PC-3 (cell line): ENCODE results near the gene SLC4A2. TPM values are rescaled to one million over a fixed set of nuclear protein-coding genes. Genes with fewer than 3 reads are reported as not detected.

Experiments used
- ATAC-seq: fragments of 200-7000 bp; cut with Tn5 transposase; 2 replicates; pipeline ENCODE4 v1.9.1; 2020; ENCODE audit warnings: mild to moderate bottlenecking, moderate library complexity
- BruUV-seq: library from RNA; stranded (reverse); fragments of 400-500 nt; replicated peaks from 2 replicates; lab custom pipeline; 2021; lab: Mats Ljungman, UMichigan
- CTCF ChIA-PET: fragments of 300-600 bp; sonication (Branson Sonifier 250); formaldehyde crosslinking; loops from one replicate; lab custom pipeline; 2022; ENCODE audit warnings: antibody characterized with exemption; lab: Charles Lee
- POLR2A ChIA-PET: fragments of 300-600 bp; sonication (Branson Sonifier 250); formaldehyde crosslinking; loops from one replicate; lab custom pipeline; 2022; ENCODE audit warnings: antibody characterized with exemption; ENCODE audit not compliant: unreplicated experiment; lab: Charles Lee
- DNase-seq: peaks from one replicate; pipeline ENCODE4 v3.0.0-alpha.2; 2015
- H2AFZ ChIP-seq: fragments of 300-600 bp; sonication (generic); 2 replicates; pipeline ENCODE4 v1.6.0; 2016; ENCODE audit warnings: antibody characterized with exemption, low read length
- H3F3A ChIP-seq: fragments of 300-600 bp; sonication (generic); one replicate; pipeline ENCODE4 v1.6.0; 2017; ENCODE audit warnings: antibody characterized with exemption, low read length, control low read depth, mild to moderate bottlenecking; ENCODE audit not compliant: unreplicated experiment
- H3K27ac ChIP-seq: fragments of 300-600 bp; sonication (generic); 2 replicates; pipeline ENCODE4 v1.5.1; 2016; ENCODE audit warnings: mild to moderate bottlenecking, low read length
- H3K27me3 ChIP-seq: fragments of 300-600 bp; sonication (generic); 2 replicates; pipeline ENCODE4 v1.6.1; 2016; ENCODE audit warnings: low read length, mixed read lengths
- H3K36me3 ChIP-seq: fragments of 300-600 bp; sonication (generic); 2 replicates; pipeline ENCODE4 v1.6.1; 2016; ENCODE audit warnings: low read depth, mixed run types, low read length, mixed read lengths
- H3K4me1 ChIP-seq: fragments of 300-600 bp; sonication (generic); 2 replicates; pipeline ENCODE4 v1.5.1; 2016; ENCODE audit warnings: low read length; ENCODE audit not compliant: insufficient read depth
- H3K4me2 ChIP-seq: fragments of 300-600 bp; sonication (generic); 2 replicates; pipeline ENCODE4 v1.6.0; 2016; ENCODE audit warnings: low read length
- H3K4me3 ChIP-seq: fragments of 300-600 bp; sonication (generic); 2 replicates; pipeline ENCODE4 v1.5.1; 2016; ENCODE audit warnings: mild to moderate bottlenecking, low read length, mixed read lengths
- H3K79me2 ChIP-seq: fragments of 300-600 bp; sonication (generic); 2 replicates; pipeline ENCODE4 v1.6.1; 2017; ENCODE audit warnings: low read length, mixed read lengths
- H3K9ac ChIP-seq: fragments of 300-600 bp; sonication (generic); 2 replicates; pipeline ENCODE4 v1.6.0; 2016; ENCODE audit warnings: mild to moderate bottlenecking, low read length
- H3K9me2 ChIP-seq: fragments of 300-600 bp; sonication (generic); replicated peaks from 2 replicates; pipeline ENCODE4 v1.6.1; 2016; ENCODE audit warnings: mixed run types, low read length, mixed read lengths
- H3K9me3 ChIP-seq: fragments of 300-600 bp; sonication (generic); 2 replicates; pipeline ENCODE4 v1.6.1; 2016; ENCODE audit warnings: low read length, mixed read lengths
- H4K20me1 ChIP-seq: fragments of 300-600 bp; sonication (generic); 2 replicates; pipeline ENCODE4 v1.6.1; 2016; ENCODE audit warnings: low read length, mixed read lengths
- EZH2 ChIP-seq: fragments of 300-600 bp; sonication (generic); IDR thresholded peaks from one replicate; pipeline ENCODE4 v1.6.1; 2017; ENCODE audit warnings: antibody characterized with exemption, mild to moderate bottlenecking, low read length; ENCODE audit not compliant: unreplicated experiment
- EZH2phosphoT487 ChIP-seq: fragments of 300-600 bp; sonication (generic); IDR thresholded peaks from 2 replicates; pipeline ENCODE4 v1.6.1; 2018; ENCODE audit warnings: mild to moderate bottlenecking, antibody characterized with exemption, low read length, borderline replicate concordance
- intact Hi-C: fragments of 100-400 bp; cut with micrococcal nuclease; formaldehyde crosslinking; loops from 2 replicates; pipeline ENCODE4 v1.9.0; 2023
- total RNA-seq: library from RNA; depleted of rRNA; stranded (reverse); fragments of >200 nt; gene quantifications from 2 replicates; pipeline ENCODE4 v1.2.3, GENCODE V29; 2014
- TF ChIP-seq, protein P1 (sequence below): fragments of 300-600 bp; sonication (generic); conservative IDR thresholded peaks from 2 replicates; pipeline ENCODE4 v1.5.1; 2017; ENCODE audit warnings: antibody characterized with exemption, low read depth, mild to moderate bottlenecking, low read length

The SLC4A2 gene
- total RNA-seq, 1 experiment from 2014 or later = 284 TPM

DNA sequence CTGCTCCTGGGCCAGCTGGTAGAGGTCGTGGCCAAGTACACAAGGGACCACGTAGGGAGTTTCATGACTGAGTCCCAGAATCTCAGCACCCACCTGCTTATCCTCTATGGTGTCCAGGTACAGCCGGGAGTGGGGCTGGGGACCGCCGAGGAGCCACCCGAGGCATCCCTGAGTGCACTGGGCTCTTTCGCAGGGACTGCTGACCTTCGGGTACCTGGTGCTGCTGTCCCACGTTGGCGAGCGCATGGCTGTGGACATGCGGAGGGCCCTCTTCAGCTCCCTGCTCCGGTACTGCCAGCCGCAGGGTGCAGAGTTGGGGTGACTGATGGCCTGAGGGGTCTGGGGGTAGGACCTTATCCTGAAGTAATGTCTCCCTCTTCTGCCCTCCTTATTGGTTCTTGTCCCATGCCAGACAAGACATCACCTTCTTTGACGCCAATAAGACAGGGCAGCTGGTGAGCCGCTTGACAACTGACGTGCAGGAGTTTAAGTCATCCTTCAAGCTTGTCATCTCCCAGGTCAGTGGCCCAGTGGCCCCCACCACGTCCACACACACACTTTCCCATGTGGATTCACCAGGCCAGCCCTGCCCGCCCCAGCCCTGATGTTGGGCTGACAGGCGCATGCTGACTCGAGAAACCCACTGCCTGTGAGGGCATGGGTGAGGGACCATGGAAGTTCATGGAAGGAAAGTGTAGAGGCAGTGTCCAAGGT, 24.9 kb upstream of the SLC4A2 start:
- DNase-seq = no peak
- Histone ChIP-seq H3K9me3 (no peaks in the 10 kb centered on the region), H3K9me2 (no peaks in the 10 kb centered on the region), H3K79me2 (peaks cover 16% of the 10 kb centered on the region), H3K36me3 (no peaks in the 10 kb centered on the region; the same call in 1 of the 2 replicates), H2AFZ (no peak overlapping the region), H3K27me3 (no peaks in the 10 kb centered on the region), H3K9ac (no peak overlapping the region), H3K4me2 (no peak overlapping the region), H3K4me1 (peaks cover 15% of the 10 kb centered on the region), H3K4me3 (no peak overlapping the region), H3F3A (no peaks in the 10 kb centered on the region), H4K20me1 (no peaks in the 10 kb centered on the region), H3K27ac (no peak overlapping the region)
- TF ChIP-seq, protein P1, sequence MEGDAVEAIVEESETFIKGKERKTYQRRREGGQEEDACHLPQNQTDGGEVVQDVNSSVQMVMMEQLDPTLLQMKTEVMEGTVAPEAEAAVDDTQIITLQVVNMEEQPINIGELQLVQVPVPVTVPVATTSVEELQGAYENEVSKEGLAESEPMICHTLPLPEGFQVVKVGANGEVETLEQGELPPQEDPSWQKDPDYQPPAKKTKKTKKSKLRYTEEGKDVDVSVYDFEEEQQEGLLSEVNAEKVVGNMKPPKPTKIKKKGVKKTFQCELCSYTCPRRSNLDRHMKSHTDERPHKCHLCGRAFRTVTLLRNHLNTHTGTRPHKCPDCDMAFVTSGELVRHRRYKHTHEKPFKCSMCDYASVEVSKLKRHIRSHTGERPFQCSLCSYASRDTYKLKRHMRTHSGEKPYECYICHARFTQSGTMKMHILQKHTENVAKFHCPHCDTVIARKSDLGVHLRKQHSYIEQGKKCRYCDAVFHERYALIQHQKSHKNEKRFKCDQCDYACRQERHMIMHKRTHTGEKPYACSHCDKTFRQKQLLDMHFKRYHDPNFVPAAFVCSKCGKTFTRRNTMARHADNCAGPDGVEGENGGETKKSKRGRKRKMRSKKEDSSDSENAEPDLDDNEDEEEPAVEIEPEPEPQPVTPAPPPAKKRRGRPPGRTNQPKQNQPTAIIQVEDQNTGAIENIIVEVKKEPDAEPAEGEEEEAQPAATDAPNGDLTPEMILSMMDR = no peak
- no peak for TF ChIP-seq EZH2phosphoT487
- no peak for TF ChIP-seq EZH2
- CTCF ChIA-PET = no interaction called here
- POLR2A ChIA-PET = no interaction called here
- ATAC-seq = no peak
- intact Hi-C loops = no loop called here
- BruUV-seq = no TSS peak

DNA sequence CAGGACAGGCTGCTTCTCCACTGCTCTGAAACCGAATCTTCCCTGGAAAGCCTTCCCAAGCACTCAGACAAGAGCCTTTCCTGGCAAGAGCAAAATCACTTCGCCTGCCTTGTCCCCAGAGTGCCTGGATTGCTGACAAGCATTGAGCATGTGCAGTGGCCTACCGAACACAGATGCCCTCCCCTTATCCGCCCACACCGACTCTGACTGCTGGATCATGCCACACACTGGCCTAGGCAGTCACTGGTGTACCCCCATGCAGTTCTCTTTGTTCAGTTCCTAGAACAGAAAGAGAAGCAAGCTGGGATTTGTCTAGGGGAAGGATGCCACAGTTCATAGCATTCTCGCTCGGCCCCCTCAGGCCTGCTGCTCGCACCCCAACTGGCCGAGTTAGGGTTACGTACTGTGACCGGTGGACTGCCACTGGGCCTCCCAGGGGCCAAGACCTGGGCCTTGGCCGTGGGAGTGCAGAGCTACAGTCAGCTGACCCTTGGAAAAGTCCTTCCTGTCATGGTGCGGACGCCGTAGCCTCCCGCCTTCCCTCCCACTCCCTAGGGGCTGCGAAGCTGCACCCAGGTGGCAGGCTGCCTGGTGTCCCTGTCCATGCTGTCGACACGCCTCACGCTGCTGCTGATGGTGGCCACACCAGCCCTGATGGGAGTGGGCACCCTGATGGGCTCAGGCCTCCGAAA, 24.2 kb upstream of the SLC4A2 start:
- H3K27ac ChIP-seq = no peak overlapping the region
- H3K9ac ChIP-seq = no peak overlapping the region
- POLR2A ChIA-PET = no interaction called here
- TF ChIP-seq, protein P1 = no peak
- no peak for TF ChIP-seq EZH2
- no peak for TF ChIP-seq EZH2phosphoT487
- H3K4me2 ChIP-seq = no peak overlapping the region
- H3K4me3 ChIP-seq = no peak overlapping the region
- DNase-seq (no peak), ATAC-seq (no peak)
- no TSS peak for BruUV-seq
- intact Hi-C loops = no loop called here
- no peaks in the 10 kb centered on the region for H3K9me3 ChIP-seq
- no peak overlapping the region for H2AFZ ChIP-seq
- 0 out of 2 replicates have a peak, but pooled peaks cover 9% of the 10 kb centered on the region for H3K79me2 ChIP-seq
- H3K4me1 ChIP-seq = peaks cover 18% of the 10 kb centered on the region
- H3F3A ChIP-seq = no peaks in the 10 kb centered on the region
- no peaks in the 10 kb centered on the region; the same call in 1 of the 2 replicates for H3K36me3 ChIP-seq
- no peaks in the 10 kb centered on the region for H4K20me1 ChIP-seq
- H3K27me3 ChIP-seq = no peaks in the 10 kb centered on the region
- CTCF ChIA-PET = no interaction called here
- no peaks in the 10 kb centered on the region for H3K9me2 ChIP-seq

DNA sequence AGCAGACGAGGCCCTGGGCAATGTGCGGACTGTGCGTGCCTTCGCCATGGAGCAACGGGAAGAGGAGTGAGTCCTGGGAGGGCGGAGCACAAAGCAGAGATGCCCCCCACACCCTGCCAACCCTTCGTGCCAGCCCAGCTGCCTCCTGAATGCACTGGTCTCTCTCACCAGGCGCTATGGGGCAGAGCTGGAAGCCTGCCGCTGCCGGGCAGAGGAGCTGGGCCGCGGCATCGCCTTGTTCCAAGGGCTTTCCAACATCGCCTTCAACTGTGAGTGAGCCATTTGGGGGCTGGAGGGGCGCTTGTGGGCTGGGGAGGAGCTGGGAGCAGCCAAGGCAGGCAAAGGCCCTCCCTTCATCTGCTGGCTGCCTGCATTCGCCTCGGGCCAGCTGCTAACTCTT, 23.5 kb upstream of the SLC4A2 start:
- Histone ChIP-seq H3K36me3 (no peaks in the 10 kb centered on the region; the same call in 1 of the 2 replicates), H3F3A (no peaks in the 10 kb centered on the region), H3K4me3 (no peak overlapping the region), H3K4me2 (no peak overlapping the region), H3K4me1 (peaks cover 18% of the 10 kb centered on the region), H3K9me2 (no peaks in the 10 kb centered on the region), H3K27me3 (no peaks in the 10 kb centered on the region), H3K9me3 (no peaks in the 10 kb centered on the region), H3K79me2 (0 out of 2 replicates have a peak, but pooled peaks cover 6% of the 10 kb centered on the region), H3K27ac (no peak overlapping the region), H2AFZ (no peak overlapping the region), H4K20me1 (no peaks in the 10 kb centered on the region), H3K9ac (no peak overlapping the region)
- TF ChIP-seq, protein P1 = no peak
- TF ChIP-seq EZH2 (no peak), EZH2phosphoT487 (no peak)
- BruUV-seq = no TSS peak
- ATAC-seq (no peak), DNase-seq (no peak)
- POLR2A ChIA-PET = no interaction called here
- CTCF ChIA-PET = no interaction called here
- intact Hi-C loops = no loop called here
